Prostate gland (tissue), 2 donors: ENCODE results near the gene USP35.

ENCODE experiments used
- CTCF ChIP-seq, 4 experiments: fragments of 200-600 bp in 2 of 4; fragments of 450-650 bp in 2 of 4; sonication (generic) in 2 of 4; IDR thresholded peaks; 1 replicate in 3 of 4; 2 replicates in 1 of 4; pipeline ENCODE4 v1.5.1; 2016 to 2019; ENCODE audit warnings: antibody characterized with exemption in 4 of 4, mild to moderate bottlenecking in 2 of 4, moderate library complexity in 2 of 4
- POLR2A ChIP-seq: fragments of 450-650 bp; IDR thresholded peaks from one replicate; pipeline ENCODE4 v1.6.1; 2016; ENCODE audit warnings: antibody characterized with exemption, mild to moderate bottlenecking
- POLR2AphosphoS5 ChIP-seq: sonication (generic); formaldehyde crosslinking; IDR thresholded peaks from one replicate; pipeline ENCODE4 v1.6.1; 2017; ENCODE audit warnings: antibody characterized with exemption

DNA sequence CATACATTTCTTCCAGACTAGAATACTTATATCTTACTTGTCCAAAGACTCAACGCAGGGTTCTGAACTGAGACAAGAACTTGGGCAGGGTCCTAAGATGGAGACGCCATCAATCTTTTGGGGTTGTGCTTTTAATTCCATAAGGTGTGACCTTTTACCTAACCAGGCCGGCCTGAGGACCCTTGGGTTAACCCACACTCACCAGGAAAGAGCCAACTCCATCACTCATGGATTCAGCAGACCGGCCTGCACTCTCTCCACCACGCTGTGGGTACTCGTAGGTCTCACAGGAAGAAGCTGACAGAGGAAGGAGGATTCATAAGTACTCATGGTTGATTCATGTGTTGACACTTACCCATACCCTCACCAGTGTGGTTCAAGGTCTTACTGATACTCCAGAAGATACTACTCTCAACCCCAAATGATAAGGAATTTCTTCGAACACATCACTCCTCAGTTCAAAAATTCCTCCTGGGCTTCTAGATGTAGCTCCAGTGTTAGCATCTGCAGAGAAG is 36.2 kb downstream of the USP35 start:
- TF ChIP-seq CTCF (IDR thresholded peaks at IDR 0.05) (no peak), POLR2AphosphoS5 (no peak), POLR2A (no peak)
